Osteocyte (in vitro differentiated cells): Measurements from ENCODE around the gene PFKFB1. TPM values are rescaled to one million over a fixed set of nuclear protein-coding genes. Genes with fewer than 3 reads are reported as not detected.

ENCODE experiments used
- DNase-seq: peaks from one replicate; pipeline ENCODE4 v3.0.0; 2021; ENCODE audit warnings: mixed read lengths; ENCODE audit not compliant: unreplicated experiment; ENCODE audit errors: extremely low spot score
- H3K27ac Mint-ChIP-seq: one replicate; pipeline ENCODE4 v1.8.0; 2021; ENCODE audit warnings: mild to moderate bottlenecking, mixed read lengths; ENCODE audit not compliant: unreplicated experiment
- H3K27me3 Mint-ChIP-seq: one replicate; pipeline ENCODE4 v1.8.0; 2021; ENCODE audit warnings: mixed read lengths; ENCODE audit not compliant: unreplicated experiment
- H3K36me3 Mint-ChIP-seq: one replicate; pipeline ENCODE4 v1.8.0; 2021; ENCODE audit warnings: mixed read lengths; ENCODE audit not compliant: unreplicated experiment
- H3K4me1 Mint-ChIP-seq: one replicate; pipeline ENCODE4 v1.8.0; 2021; ENCODE audit warnings: mixed read lengths; ENCODE audit not compliant: unreplicated experiment
- H3K4me3 Mint-ChIP-seq: one replicate; pipeline ENCODE4 v1.8.0; 2021; ENCODE audit warnings: mild to moderate bottlenecking, moderate library complexity, mixed read lengths; ENCODE audit not compliant: unreplicated experiment
- H3K9me3 Mint-ChIP-seq: one replicate; pipeline ENCODE4 v1.8.0; 2021; ENCODE audit warnings: mixed read lengths; ENCODE audit not compliant: unreplicated experiment
- total RNA-seq: library from RNA; stranded (reverse); gene quantifications from 2 replicates; pipeline ENCODE4 v1.2.1, GENCODE V29; 2021
- TF ChIP-seq, protein P1 (sequence below): fragments of 200-600 bp; sonication (generic); IDR thresholded peaks from 2 replicates; pipeline ENCODE4 v1.5.0; 2021; ENCODE audit warnings: antibody characterized with exemption, mild to moderate bottlenecking, moderate library complexity

The PFKFB1 gene
- total RNA-seq, 1 donor from 2014 or later = not detected

DNA sequence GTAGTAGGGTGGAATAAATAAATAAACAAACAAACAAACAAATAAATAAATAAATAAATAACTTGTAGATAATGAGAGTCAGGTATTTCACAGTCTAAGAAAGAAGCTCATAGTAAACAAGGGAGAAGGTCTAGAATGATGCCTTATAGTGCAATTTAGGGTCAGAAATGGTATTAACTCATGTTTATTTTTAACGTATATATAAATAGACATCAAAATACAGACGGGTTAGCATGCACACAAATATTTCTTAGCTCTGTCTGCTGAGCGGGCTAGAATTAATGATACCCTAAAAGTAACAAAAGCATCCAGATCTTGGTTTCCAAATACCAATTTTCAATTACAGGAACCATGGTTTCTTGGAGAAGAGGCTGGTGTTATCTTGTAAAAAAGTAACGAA is 16.6 kb downstream of the PFKFB1 start:
- Mint-ChIP-seq H3K9me3 (peaks cover 21% of the 10 kb centered on the region), H3K4me1 (no peaks in the 10 kb centered on the region), H3K27me3 (peaks cover 12% of the 10 kb centered on the region), H3K4me3 (no peak overlapping the region), H3K27ac (no peak overlapping the region), H3K36me3 (no peaks in the 10 kb centered on the region)
- TF ChIP-seq, protein P1, sequence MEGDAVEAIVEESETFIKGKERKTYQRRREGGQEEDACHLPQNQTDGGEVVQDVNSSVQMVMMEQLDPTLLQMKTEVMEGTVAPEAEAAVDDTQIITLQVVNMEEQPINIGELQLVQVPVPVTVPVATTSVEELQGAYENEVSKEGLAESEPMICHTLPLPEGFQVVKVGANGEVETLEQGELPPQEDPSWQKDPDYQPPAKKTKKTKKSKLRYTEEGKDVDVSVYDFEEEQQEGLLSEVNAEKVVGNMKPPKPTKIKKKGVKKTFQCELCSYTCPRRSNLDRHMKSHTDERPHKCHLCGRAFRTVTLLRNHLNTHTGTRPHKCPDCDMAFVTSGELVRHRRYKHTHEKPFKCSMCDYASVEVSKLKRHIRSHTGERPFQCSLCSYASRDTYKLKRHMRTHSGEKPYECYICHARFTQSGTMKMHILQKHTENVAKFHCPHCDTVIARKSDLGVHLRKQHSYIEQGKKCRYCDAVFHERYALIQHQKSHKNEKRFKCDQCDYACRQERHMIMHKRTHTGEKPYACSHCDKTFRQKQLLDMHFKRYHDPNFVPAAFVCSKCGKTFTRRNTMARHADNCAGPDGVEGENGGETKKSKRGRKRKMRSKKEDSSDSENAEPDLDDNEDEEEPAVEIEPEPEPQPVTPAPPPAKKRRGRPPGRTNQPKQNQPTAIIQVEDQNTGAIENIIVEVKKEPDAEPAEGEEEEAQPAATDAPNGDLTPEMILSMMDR = no peak
- DNase-seq = no peak

DNA sequence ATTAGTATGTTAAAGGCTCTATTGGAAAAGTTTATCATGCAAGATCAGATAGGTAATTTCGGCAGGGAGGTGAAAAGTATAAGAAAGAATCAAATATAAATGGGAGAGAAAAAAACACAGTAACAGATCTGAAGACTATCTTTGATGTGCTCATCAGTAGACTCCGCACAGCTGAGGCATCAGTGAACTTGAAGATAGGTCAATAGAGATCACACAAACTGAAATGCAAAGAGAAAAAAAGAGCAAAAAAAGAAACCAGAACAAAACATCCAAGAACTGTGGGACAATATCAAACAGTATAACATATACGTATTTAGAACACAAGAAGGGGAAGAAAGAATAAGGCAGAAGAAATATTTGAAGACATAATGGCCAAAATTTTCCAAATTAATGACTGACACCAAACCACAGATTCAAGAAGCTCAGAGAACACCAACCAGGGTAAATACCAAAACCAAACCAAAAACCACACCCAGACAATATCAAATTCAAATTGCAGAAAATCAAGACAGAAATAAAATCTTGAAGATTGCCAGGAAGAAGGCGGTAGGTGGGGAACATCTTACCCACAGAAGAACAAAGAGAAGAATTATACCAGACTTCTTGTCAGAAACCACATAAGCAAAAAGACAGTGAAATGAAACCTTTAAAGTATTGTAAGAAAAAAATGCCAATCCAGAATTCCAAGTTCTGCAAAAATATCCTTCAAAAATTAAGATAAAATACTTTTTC is 29.1 kb downstream of the PFKFB1 start:
- Mint-ChIP-seq H3K36me3 (no peaks in the 10 kb centered on the region), H3K27me3 (peaks cover 3% of the 10 kb centered on the region), H3K9me3 (peaks cover 20% of the 10 kb centered on the region), H3K27ac (no peak overlapping the region), H3K4me3 (no peak overlapping the region), H3K4me1 (no peaks in the 10 kb centered on the region)
- TF ChIP-seq, protein P1 = no peak
- DNase-seq = no peak

- peaks cover 5% of the 10 kb centered on the region for H3K27me3 Mint-ChIP-seq
- H3K27ac Mint-ChIP-seq = no peak overlapping the region
- H3K36me3 Mint-ChIP-seq = no peaks in the 10 kb centered on the region
Measured at GRCh38 chrX:54961750-54962149, 32.2 kb downstream of the PFKFB1 start.

GRCh38 chrX:54950730-54951375 is 43.1 kb downstream of the PFKFB1 start:
- H3K36me3 Mint-ChIP-seq = no peaks in the 10 kb centered on the region
- peaks cover 3% of the 10 kb centered on the region for H3K27me3 Mint-ChIP-seq
- H3K27ac Mint-ChIP-seq = no peak overlapping the region
- TF ChIP-seq, protein P1 = no peak
- no peak for DNase-seq
- H3K4me1 Mint-ChIP-seq = no peaks in the 10 kb centered on the region
- H3K4me3 Mint-ChIP-seq = no peak overlapping the region
- H3K9me3 Mint-ChIP-seq = peaks cover 15% of the 10 kb centered on the region

More at GRCh38 chrX:54961750-54962149, 32.2 kb downstream of the PFKFB1 start:
- H3K9me3 Mint-ChIP-seq = peaks cover 15% of the 10 kb centered on the region
- no peaks in the 10 kb centered on the region for H3K4me1 Mint-ChIP-seq
- H3K4me3 Mint-ChIP-seq = no peak overlapping the region
- no peak for DNase-seq
- TF ChIP-seq, protein P1 = no peak

GRCh38 chrX:54945224-54945623 is 48.8 kb downstream of the PFKFB1 start:
- H3K4me3 Mint-ChIP-seq = no peak overlapping the region
- no peak for DNase-seq
- H3K27ac Mint-ChIP-seq = no peak overlapping the region
- no peaks in the 10 kb centered on the region for H3K36me3 Mint-ChIP-seq
- TF ChIP-seq, protein P1 = no peak
- peaks cover 8% of the 10 kb centered on the region for H3K9me3 Mint-ChIP-seq
- peaks cover 3% of the 10 kb centered on the region for H3K27me3 Mint-ChIP-seq
- H3K4me1 Mint-ChIP-seq = no peaks in the 10 kb centered on the region
